ENCODE results near the gene CCK. TPM values are rescaled to one million over a fixed set of nuclear protein-coding genes. Genes with fewer than 3 reads are reported as not detected.
"Not testable (repeated sequence)": the region's sequence is repeated elsewhere in the genome, so short reads cannot be mapped to it uniquely, and the experiment has no call there.

CCK gene
- total and polyA plus RNA-seq, 7 donors = 0.22 to 0.31 TPM; not detected in 5

- Histone ChIP-seq H3K27me3 (ENCODE audit: insufficient read depth in 3 of 3, low read length in 2 of 3) (no peaks in the 10 kb centered on the region), H3K4me3 (no peak overlapping the region), H3K4me1 (no peaks in the 10 kb centered on the region), H3K36me3 (ENCODE audit: insufficient read depth in 1 of 2, low read depth in 1 of 2) (no peaks in the 10 kb centered on the region), H3K9me3 (no peaks in the 10 kb centered on the region), H3K27ac (no peak overlapping the region)
- DNase-seq = no peak
- intact Hi-C loops (cut with DNase I) = no loop called here
- no peak for ATAC-seq
- no peak for TF ChIP-seq CTCF (IDR thresholded peaks at IDR 0.05)
- 57 to 63% (median 59%) methylated on average over 2 of the region's 2 CpGs for WGBS, 3 donors
These were observed 32.3 kb upstream of the CCK start for GRCh38 chr3:42298259-42298658.

GRCh38 chr3:42292009-42292408 lies 26.0 kb upstream of the CCK start:
- WGBS, 3 donors = 56 to 79% (median 58%) methylated on average over 1 of the region's 1 CpG
- no peak for DNase-seq
- Histone ChIP-seq H3K4me3 (no peak overlapping the region), H3K36me3 (ENCODE audit: insufficient read depth in 1 of 2, low read depth in 1 of 2) (no peaks in the 10 kb centered on the region), H3K4me1 (no peaks in the 10 kb centered on the region), H3K27ac (no peak overlapping the region), H3K9me3 (no peaks in the 10 kb centered on the region), H3K27me3 (ENCODE audit: insufficient read depth in 3 of 3, low read length in 2 of 3) (peaks cover 0 to 5% (median 0%) of the 10 kb centered on the region in 3 donors)
- intact Hi-C loops (cut with DNase I) = no loop called here
- no peak for ATAC-seq
- no peak for TF ChIP-seq CTCF (IDR thresholded peaks at IDR 0.05)

- TF ChIP-seq CTCF (IDR thresholded peaks at IDR 0.05) = no peak
- 76 to 83% (median 77%) methylated on average over 5 of the region's 5 CpGs for WGBS, 3 donors
- peaks cover 0 to 5% (median 0%) of the 10 kb centered on the region in 3 donors for H3K27me3 ChIP-seq (ENCODE audit: insufficient read depth in 3 of 3, low read length in 2 of 3)
These were observed 25.2 kb upstream of the CCK start for GRCh38 chr3:42290966-42291714.

GRCh38 chr3:42289026-42289425 lies 23.0 kb upstream of the CCK start:
- H3K27ac ChIP-seq = no peak overlapping the region
- TF ChIP-seq CTCF (IDR thresholded peaks at IDR 0.05) = no peak
- ATAC-seq (no peak), DNase-seq (no peak)
- no peaks in the 10 kb centered on the region for H3K36me3 ChIP-seq (ENCODE audit: insufficient read depth in 1 of 2, low read depth in 1 of 2)
- WGBS, 3 donors = 10 to 11% (median 10%) methylated on average over 1 of the region's 1 CpG
- intact Hi-C loops (cut with DNase I) = no loop called here
- no peaks in the 10 kb centered on the region for H3K4me1 ChIP-seq
- H3K27me3 ChIP-seq (ENCODE audit: insufficient read depth in 3 of 3, low read length in 2 of 3) = peaks cover 0 to 5% (median 0%) of the 10 kb centered on the region in 3 donors
- H3K9me3 ChIP-seq = no peaks in the 10 kb centered on the region
- no peak overlapping the region for H3K4me3 ChIP-seq

More at GRCh38 chr3:42290966-42291714, 25.2 kb upstream of the CCK start:
- DNase-seq = no peak
- H3K4me3 ChIP-seq = no peak overlapping the region
- H3K4me1 ChIP-seq = no peaks in the 10 kb centered on the region
- no peak for ATAC-seq
- H3K27ac ChIP-seq = no peak overlapping the region
- H3K9me3 ChIP-seq = no peaks in the 10 kb centered on the region
- H3K36me3 ChIP-seq (ENCODE audit: insufficient read depth in 1 of 2, low read depth in 1 of 2) = no peaks in the 10 kb centered on the region
- intact Hi-C loops (cut with DNase I) = no loop called here

- intact Hi-C loops (cut with DNase I) = no loop called here
- no peak for TF ChIP-seq CTCF (IDR thresholded peaks at IDR 0.05)
- no peak overlapping the region for H3K4me3 ChIP-seq
- H3K27me3 ChIP-seq (ENCODE audit: insufficient read depth in 3 of 3, low read length in 2 of 3) = peaks cover 0 to 5% (median 0%) of the 10 kb centered on the region in 3 donors
- 67 to 91% (median 75%) methylated on average over 2 of the region's 2 CpGs for WGBS, 3 donors
- DNase-seq = no peak
- no peaks in the 10 kb centered on the region for H3K36me3 ChIP-seq (ENCODE audit: insufficient read depth in 1 of 2, low read depth in 1 of 2)
- no peaks in the 10 kb centered on the region for H3K9me3 ChIP-seq
- H3K4me1 ChIP-seq = no peaks in the 10 kb centered on the region
- H3K27ac ChIP-seq = no peak overlapping the region
- no peak for ATAC-seq
These were observed 22.4 kb upstream of the CCK start for GRCh38 chr3:42288385-42288784.

GRCh38 chr3:42287423-42287822 lies 21.4 kb upstream of the CCK start:
- H3K9me3 ChIP-seq; intact Hi-C loops (cut with DNase I); H3K4me1 ChIP-seq; DNase-seq; H3K27ac ChIP-seq; H3K36me3 ChIP-seq (ENCODE audit: insufficient read depth in 1 of 2, low read depth in 1 of 2); H3K4me3 ChIP-seq; ATAC-seq; H3K27me3 ChIP-seq (ENCODE audit: insufficient read depth in 3 of 3, low read length in 2 of 3): not testable (repeated sequence)
- 84 to 87% (median 85%) methylated on average over 8 of the region's 8 CpGs for WGBS, 3 donors
